ENCODE results near the gene AP2A1.

Gene AP2A1

GRCh38 chr19:49795615-49796014, 28.8 kb downstream of the AP2A1 start:
- DNase-seq = no peak

GRCh38 chr19:49798574-49798973, 31.8 kb downstream of the AP2A1 start:
- no peak for DNase-seq

GRCh38 chr19:49799271-49799797, 32.5 kb downstream of the AP2A1 start:
- DNase-seq = no peak

- peak; percentile 2 for DNase-seq
Measured at GRCh38 chr19:49799798-49800376, 33.1 kb downstream of the AP2A1 start.

- no peak for DNase-seq
Measured at GRCh38 chr19:49800771-49801170, 34.0 kb downstream of the AP2A1 start.

- DNase-seq = no peak
Measured at GRCh38 chr19:49801401-49801888, 34.6 kb downstream of the AP2A1 start.

GRCh38 chr19:49801966-49802661, 35.3 kb downstream of the AP2A1 start:
- DNase-seq = peak; percentile 89

GRCh38 chr19:49802836-49803528, 36.2 kb downstream of the AP2A1 start:
- DNase-seq = peak; percentile 81

- no peak for DNase-seq
Measured at GRCh38 chr19:49803529-49803856, 36.7 kb downstream of the AP2A1 start.

- DNase-seq = no peak
Measured at GRCh38 chr19:49805822-49806619, 39.2 kb downstream of the AP2A1 start.

- DNase-seq = no peak
Measured at GRCh38 chr19:49806620-49806959, 39.8 kb downstream of the AP2A1 start.

- DNase-seq = no peak
Measured at GRCh38 chr19:49807058-49807903, 40.5 kb downstream of the AP2A1 start.

GRCh38 chr19:49807904-49808675, 41.3 kb downstream of the AP2A1 start:
- DNase-seq = no peak

- peak; percentile 58 for DNase-seq
Measured at GRCh38 chr19:49808711-49809159, 41.9 kb downstream of the AP2A1 start.

- peak; percentile 34 for DNase-seq
Measured at GRCh38 chr19:49809160-49809940, 42.5 kb downstream of the AP2A1 start.

GRCh38 chr19:49809941-49810389, 43.2 kb downstream of the AP2A1 start:
- DNase-seq = no peak

- DNase-seq = no peak
Measured at GRCh38 chr19:49811328-49811727, 44.5 kb downstream of the AP2A1 start.

- no peak for DNase-seq
Measured at GRCh38 chr19:49812452-49812996, 45.7 kb downstream of the AP2A1 start.

GRCh38 chr19:49812997-49813861, 46.4 kb downstream of the AP2A1 start, which contains the start of gene FUZ:
Gene FUZ (minus strand): TSS chr19:49813292. CDS start chr19:49813106, 186 bp downstream.
- DNase-seq = peak; percentile 98
